ENCODE measurements around the gene PDXK. TPM values are rescaled to one million over a fixed set of nuclear protein-coding genes. Genes with fewer than 3 reads are reported as not detected.

The PDXK gene
- total RNA-seq, 1 experiment from 2014 or later: 175 TPM

DNA sequence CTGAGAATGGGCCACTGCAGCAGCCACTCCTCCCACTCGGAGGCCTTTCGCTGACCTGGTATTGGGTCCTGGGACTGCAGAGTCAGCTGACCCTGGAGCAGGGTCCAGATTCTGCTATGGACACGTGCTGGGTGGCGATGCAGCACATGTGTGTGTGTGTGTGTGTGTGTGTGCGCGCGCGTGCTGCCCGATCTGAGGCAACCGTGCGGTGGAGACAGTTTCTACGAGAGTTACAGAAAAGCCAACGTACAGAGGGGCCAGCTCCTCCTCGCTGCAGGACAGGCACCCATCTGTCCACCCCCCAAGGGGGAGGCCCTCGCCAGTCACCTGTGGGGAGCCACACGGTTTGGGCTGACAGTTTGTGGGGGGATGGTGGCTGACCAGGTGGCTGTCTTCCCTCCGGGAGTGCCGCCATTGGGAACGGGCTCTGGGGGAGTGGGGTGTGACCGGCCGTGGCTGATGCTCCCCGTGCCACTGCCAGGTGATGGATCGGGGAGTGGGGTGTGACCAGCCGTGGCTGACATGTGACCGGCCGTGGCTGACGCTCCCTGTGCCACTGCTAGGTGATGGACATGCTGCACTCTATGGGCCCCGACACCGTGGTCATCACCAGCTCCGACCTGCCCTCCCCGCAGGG, 33.1 kb downstream of the PDXK start:
- H3K27ac ChIP-seq: no peak overlapping the region
- TF ChIP-seq, protein P1, sequence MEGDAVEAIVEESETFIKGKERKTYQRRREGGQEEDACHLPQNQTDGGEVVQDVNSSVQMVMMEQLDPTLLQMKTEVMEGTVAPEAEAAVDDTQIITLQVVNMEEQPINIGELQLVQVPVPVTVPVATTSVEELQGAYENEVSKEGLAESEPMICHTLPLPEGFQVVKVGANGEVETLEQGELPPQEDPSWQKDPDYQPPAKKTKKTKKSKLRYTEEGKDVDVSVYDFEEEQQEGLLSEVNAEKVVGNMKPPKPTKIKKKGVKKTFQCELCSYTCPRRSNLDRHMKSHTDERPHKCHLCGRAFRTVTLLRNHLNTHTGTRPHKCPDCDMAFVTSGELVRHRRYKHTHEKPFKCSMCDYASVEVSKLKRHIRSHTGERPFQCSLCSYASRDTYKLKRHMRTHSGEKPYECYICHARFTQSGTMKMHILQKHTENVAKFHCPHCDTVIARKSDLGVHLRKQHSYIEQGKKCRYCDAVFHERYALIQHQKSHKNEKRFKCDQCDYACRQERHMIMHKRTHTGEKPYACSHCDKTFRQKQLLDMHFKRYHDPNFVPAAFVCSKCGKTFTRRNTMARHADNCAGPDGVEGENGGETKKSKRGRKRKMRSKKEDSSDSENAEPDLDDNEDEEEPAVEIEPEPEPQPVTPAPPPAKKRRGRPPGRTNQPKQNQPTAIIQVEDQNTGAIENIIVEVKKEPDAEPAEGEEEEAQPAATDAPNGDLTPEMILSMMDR (conservative IDR thresholded peaks at IDR 0.05): no peak
- no peak for TF ChIP-seq EZH2 (IDR thresholded peaks at IDR 0.05; ENCODE audit: low read depth)
- no peaks in the 10 kb centered on the region for H4K20me1 ChIP-seq (ENCODE audit: insufficient read depth)
- DNase-seq: no peak
- no peaks in the 10 kb centered on the region; the same call in 1 of the 2 replicates for H3F3A ChIP-seq (ENCODE audit: insufficient read depth, low read depth)
- no peaks in the 10 kb centered on the region for H3K79me2 ChIP-seq (ENCODE audit: low read depth)
- H3K4me2 ChIP-seq: no peak overlapping the region
- H3K9me2 ChIP-seq (ENCODE audit: insufficient read depth): no peaks in the 10 kb centered on the region
- H3K4me3 ChIP-seq: no peak overlapping the region
- ChIA-PET POLR2A (ENCODE audit: unreplicated experiment) (no interaction called here), CTCF (no interaction called here)
- intact Hi-C loops (cut with micrococcal nuclease; ENCODE audit: unreplicated experiment): no loop called here
- no TSS peak for BruUV-seq (replicated peaks)
- H2AFZ ChIP-seq: no peak overlapping the region
- H3K9me3 ChIP-seq (ENCODE audit: insufficient read depth, low read depth): no peaks in the 10 kb centered on the region
- no peaks in the 10 kb centered on the region for H3K36me3 ChIP-seq (ENCODE audit: low read depth)
- no peaks in the 10 kb centered on the region for H3K4me1 ChIP-seq (replicated peaks; ENCODE audit: insufficient read depth)
- H3K27me3 ChIP-seq (ENCODE audit: insufficient read depth, low read depth): no peaks in the 10 kb centered on the region

DNA sequence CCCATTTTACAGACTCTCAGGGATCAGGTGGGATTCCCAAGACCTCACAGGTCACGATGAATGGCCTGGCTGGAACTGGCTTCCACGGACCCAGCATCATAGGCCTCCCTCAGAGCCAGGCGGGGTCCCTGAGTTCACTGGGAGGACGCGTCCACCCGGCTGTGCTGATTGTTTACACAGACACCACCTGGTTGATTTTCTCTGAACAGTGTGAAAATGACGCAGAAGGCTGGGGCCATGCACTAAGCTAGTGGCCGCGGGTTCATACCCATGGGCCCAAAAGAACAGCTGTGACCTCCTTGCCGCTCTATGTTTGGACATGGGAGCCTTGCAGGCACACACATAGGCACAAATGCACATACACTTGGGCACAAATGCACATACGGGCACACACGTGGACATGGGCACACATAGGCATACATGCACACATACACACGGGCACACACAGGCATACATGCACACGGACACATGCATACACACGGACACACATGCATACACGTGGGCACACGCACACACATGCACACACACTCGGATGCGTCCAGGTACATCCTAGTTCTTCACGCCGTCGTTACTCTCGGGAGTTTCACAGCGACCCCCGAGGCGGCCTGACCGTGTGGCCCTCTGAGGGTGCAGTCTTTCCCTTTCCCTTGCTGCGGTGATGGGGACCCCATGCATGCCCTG, 34.0 kb downstream of the PDXK start:
- intact Hi-C loops (cut with micrococcal nuclease; ENCODE audit: unreplicated experiment): no loop called here
- H4K20me1 ChIP-seq (ENCODE audit: insufficient read depth): no peaks in the 10 kb centered on the region
- DNase-seq: no peak
- no peaks in the 10 kb centered on the region for H3K36me3 ChIP-seq (ENCODE audit: low read depth)
- H3K9me2 ChIP-seq (ENCODE audit: insufficient read depth): no peaks in the 10 kb centered on the region
- H3K79me2 ChIP-seq (ENCODE audit: low read depth): no peaks in the 10 kb centered on the region
- ChIA-PET CTCF (no interaction called here), POLR2A (ENCODE audit: unreplicated experiment) (no interaction called here)
- H3K4me2 ChIP-seq: no peak overlapping the region
- no peak overlapping the region for H2AFZ ChIP-seq
- H3K4me1 ChIP-seq (replicated peaks; ENCODE audit: insufficient read depth): no peaks in the 10 kb centered on the region
- no peaks in the 10 kb centered on the region for H3K27me3 ChIP-seq (ENCODE audit: insufficient read depth, low read depth)
- H3F3A ChIP-seq (ENCODE audit: insufficient read depth, low read depth): peaks cover 6% of the 10 kb centered on the region; the same call in 1 of the 2 replicates
- no peaks in the 10 kb centered on the region for H3K9me3 ChIP-seq (ENCODE audit: insufficient read depth, low read depth)
- TF ChIP-seq, protein P1 (conservative IDR thresholded peaks at IDR 0.05): no peak
- no peak for TF ChIP-seq EZH2 (IDR thresholded peaks at IDR 0.05; ENCODE audit: low read depth)
- H3K27ac ChIP-seq: no peak overlapping the region
- H3K4me3 ChIP-seq: no peak overlapping the region
- BruUV-seq (replicated peaks): no TSS peak

DNA sequence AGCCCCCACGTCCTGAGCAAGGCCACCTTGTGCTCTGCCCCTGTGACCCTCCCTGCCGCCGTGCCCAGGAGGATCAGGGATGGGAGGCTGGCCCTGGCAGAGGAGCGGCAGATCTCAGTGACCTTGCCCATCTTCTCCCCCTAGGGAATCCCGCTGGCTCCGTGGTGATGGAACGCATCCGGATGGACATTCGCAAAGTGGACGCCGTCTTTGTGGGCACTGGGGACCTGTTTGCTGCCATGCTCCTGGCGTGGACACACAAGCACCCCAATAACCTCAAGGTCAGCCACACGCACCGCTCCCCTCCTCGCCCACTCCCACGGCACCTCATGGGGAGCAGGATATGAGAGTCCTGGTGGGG, 34.5 kb downstream of the PDXK start:
- peaks cover 10% of the 10 kb centered on the region; the same call in 1 of the 2 replicates for H3F3A ChIP-seq (ENCODE audit: insufficient read depth, low read depth)
- H3K4me3 ChIP-seq: no peak overlapping the region
- H3K4me1 ChIP-seq (replicated peaks; ENCODE audit: insufficient read depth): no peaks in the 10 kb centered on the region
- H3K9me3 ChIP-seq (ENCODE audit: insufficient read depth, low read depth): no peaks in the 10 kb centered on the region
- ChIA-PET POLR2A (ENCODE audit: unreplicated experiment) (no interaction called here), CTCF (no interaction called here)
- no peak overlapping the region for H2AFZ ChIP-seq
- no peak for TF ChIP-seq EZH2 (IDR thresholded peaks at IDR 0.05; ENCODE audit: low read depth)
- TF ChIP-seq, protein P1 (conservative IDR thresholded peaks at IDR 0.05): no peak
- BruUV-seq (replicated peaks): no TSS peak
- no peaks in the 10 kb centered on the region for H3K36me3 ChIP-seq (ENCODE audit: low read depth)
- DNase-seq: no peak
- no peaks in the 10 kb centered on the region for H3K9me2 ChIP-seq (ENCODE audit: insufficient read depth)
- no peak overlapping the region for H3K27ac ChIP-seq
- no peaks in the 10 kb centered on the region for H3K27me3 ChIP-seq (ENCODE audit: insufficient read depth, low read depth)
- no peaks in the 10 kb centered on the region for H4K20me1 ChIP-seq (ENCODE audit: insufficient read depth)
- H3K4me2 ChIP-seq: no peak overlapping the region
- no peaks in the 10 kb centered on the region for H3K79me2 ChIP-seq (ENCODE audit: low read depth)
- intact Hi-C loops (cut with micrococcal nuclease; ENCODE audit: unreplicated experiment): no loop called here

All from PC-9 (cell line).